GM23248 (cell line): ENCODE results near the gene SGPL1. TPM values are rescaled to one million over a fixed set of nuclear protein-coding genes. Genes with fewer than 3 reads are reported as not detected.

ENCODE experiments used
- DNase-seq: peaks from one replicate; pipeline ENCODE4 v3.0.0-alpha.2; 2015
- H2AFZ ChIP-seq: fragments of 200-600 bp; sonication (generic); 2 replicates; pipeline ENCODE4 v1.6.1; 2016; ENCODE audit warnings: antibody characterized with exemption
- H3F3A ChIP-seq: fragments of 200-600 bp; sonication (generic); 2 replicates; pipeline ENCODE4 v1.6.1; 2016; ENCODE audit warnings: mild to moderate bottlenecking, antibody characterized with exemption, mixed run types; ENCODE audit not compliant: insufficient read depth
- H3K27ac ChIP-seq: fragments of 200-600 bp; sonication (generic); 2 replicates; pipeline ENCODE4 v1.5.1; 2016; ENCODE audit warnings: mild to moderate bottlenecking
- H3K27me3 ChIP-seq: fragments of 200-600 bp; sonication (generic); replicated peaks from 2 replicates; pipeline ENCODE4 v1.6.1; 2016; ENCODE audit warnings: mild to moderate bottlenecking; ENCODE audit not compliant: insufficient read depth
- H3K36me3 ChIP-seq: fragments of 200-600 bp; sonication (generic); 2 replicates; pipeline ENCODE4 v1.6.1; 2016; ENCODE audit warnings: low read depth, mild to moderate bottlenecking
- H3K4me1 ChIP-seq: fragments of 200-600 bp; sonication (generic); 2 replicates; pipeline ENCODE4 v1.6.1; 2016; ENCODE audit warnings: mild to moderate bottlenecking; ENCODE audit not compliant: insufficient read depth
- H3K4me2 ChIP-seq: fragments of 200-600 bp; sonication (generic); one replicate; pipeline ENCODE4 v1.6.1; 2016; ENCODE audit warnings: mild to moderate bottlenecking; ENCODE audit not compliant: unreplicated experiment
- H3K4me3 ChIP-seq: fragments of 200-600 bp; sonication (generic); 2 replicates; pipeline ENCODE4 v1.5.1; 2016; ENCODE audit warnings: mild to moderate bottlenecking
- H3K79me2 ChIP-seq: fragments of 200-600 bp; sonication (generic); 2 replicates; pipeline ENCODE4 v1.6.1; 2016; ENCODE audit warnings: mild to moderate bottlenecking; ENCODE audit not compliant: insufficient read depth
- H3K9ac ChIP-seq: fragments of 200-600 bp; sonication (generic); 2 replicates; pipeline ENCODE4 v1.6.1; 2016; ENCODE audit warnings: mild to moderate bottlenecking
- H3K9me2 ChIP-seq: fragments of 200-600 bp; sonication (generic); 2 replicates; pipeline ENCODE4 v1.6.1; 2016; ENCODE audit warnings: mixed run types, mild to moderate bottlenecking, moderate library complexity; ENCODE audit not compliant: insufficient read depth
- H3K9me3 ChIP-seq: fragments of 200-600 bp; sonication (generic); one replicate; pipeline ENCODE4 v1.6.1; 2017; ENCODE audit warnings: low read depth
- H4K20me1 ChIP-seq: fragments of 200-600 bp; sonication (generic); 2 replicates; pipeline ENCODE4 v1.6.0; 2016; ENCODE audit not compliant: insufficient read depth
- EZH2 ChIP-seq: fragments of 200-600 bp; sonication (generic); IDR thresholded peaks from 2 replicates; pipeline ENCODE4 v1.6.1; 2018; ENCODE audit warnings: antibody characterized with exemption, mild to moderate bottlenecking; ENCODE audit not compliant: insufficient read depth, poor library complexity, severe bottlenecking
- EZH2phosphoT487 ChIP-seq: fragments of 200-600 bp; sonication (generic); IDR thresholded peaks from 2 replicates; pipeline ENCODE4 v1.6.1; 2018; ENCODE audit warnings: antibody characterized with exemption, moderate library complexity, mild to moderate bottlenecking, low read depth; ENCODE audit not compliant: insufficient read depth
- WGBS, 2 experiments: methylation state at CpG; one replicate each; pipeline ENCODE4 v1.1.6; 2015 to 2017; ENCODE audit warnings: low lambda C conversion rate in 2 of 2, low coverage in 1 of 2; ENCODE audit errors: missing lambda C conversion rate in 2 of 2; 5-methylcytosine and 5-hydroxymethylcytosine counted together
- in situ Hi-C: fragments of 300-500 bp; cut with MboI; formaldehyde crosslinking; loops from 2 replicates; pipeline ENCODE4 v1.15.0; 2020
- polyA plus RNA-seq: library from polyadenylated mRNA; unstranded; fragments of >200 nt; fragmentation: Nextera tagmentation; extraction: Ambion mirVana; gene quantifications from 2 replicates; pipeline ENCODE4 v1.2.1, GENCODE V29; 2016
- total RNA-seq: library from RNA; depleted of rRNA; stranded (reverse); fragments of >200 nt; shearing (Covaris generic); gene quantifications from 2 replicates; pipeline ENCODE4 v1.2.3, GENCODE V29; 2014

Gene SGPL1
- total and polyA plus RNA-seq, 2 experiments from 2014 or later = 18.2 to 27.5 TPM

DNA sequence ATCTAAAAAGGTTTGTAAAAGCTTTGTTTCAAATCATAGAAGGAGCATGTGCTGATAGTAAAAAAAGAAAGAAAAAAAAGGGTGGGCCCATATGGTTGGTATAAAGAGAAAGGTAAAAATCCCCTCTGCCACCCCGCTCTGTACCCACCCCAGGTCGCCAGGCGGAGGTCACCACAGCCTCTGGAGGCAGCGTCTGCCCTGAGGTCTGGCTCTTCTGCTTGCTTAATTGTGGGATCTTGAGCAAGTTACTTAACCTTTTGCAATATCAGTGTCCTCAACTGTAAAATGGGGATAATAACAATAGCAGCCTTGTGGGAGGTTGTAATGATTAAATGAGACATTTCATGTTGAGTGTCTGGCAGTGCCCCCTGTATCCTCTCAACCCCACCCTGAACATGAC, 83.3 kb downstream of the SGPL1 start:
- Histone ChIP-seq H3K4me1 (no peaks in the 10 kb centered on the region), H3K79me2 (no peaks in the 10 kb centered on the region), H3K27me3 (0 out of 2 replicates have a peak, but pooled peaks cover 5% of the 10 kb centered on the region), H3K9ac (no peak overlapping the region), H3F3A (no peaks in the 10 kb centered on the region), H4K20me1 (no peaks in the 10 kb centered on the region), H3K9me3 (no peaks in the 10 kb centered on the region), H3K36me3 (no peaks in the 10 kb centered on the region), H3K9me2 (no peaks in the 10 kb centered on the region), H3K4me3 (no peak overlapping the region), H3K27ac (no peak overlapping the region), H2AFZ (no peak overlapping the region), H3K4me2 (no peak overlapping the region)
- WGBS, 2 experiments = 77 to 89% methylated on average over 4 of the region's 4 CpGs
- in situ Hi-C loops = no loop called here
- no peak for DNase-seq
- TF ChIP-seq EZH2phosphoT487 (no peak), EZH2 (no peak)

DNA sequence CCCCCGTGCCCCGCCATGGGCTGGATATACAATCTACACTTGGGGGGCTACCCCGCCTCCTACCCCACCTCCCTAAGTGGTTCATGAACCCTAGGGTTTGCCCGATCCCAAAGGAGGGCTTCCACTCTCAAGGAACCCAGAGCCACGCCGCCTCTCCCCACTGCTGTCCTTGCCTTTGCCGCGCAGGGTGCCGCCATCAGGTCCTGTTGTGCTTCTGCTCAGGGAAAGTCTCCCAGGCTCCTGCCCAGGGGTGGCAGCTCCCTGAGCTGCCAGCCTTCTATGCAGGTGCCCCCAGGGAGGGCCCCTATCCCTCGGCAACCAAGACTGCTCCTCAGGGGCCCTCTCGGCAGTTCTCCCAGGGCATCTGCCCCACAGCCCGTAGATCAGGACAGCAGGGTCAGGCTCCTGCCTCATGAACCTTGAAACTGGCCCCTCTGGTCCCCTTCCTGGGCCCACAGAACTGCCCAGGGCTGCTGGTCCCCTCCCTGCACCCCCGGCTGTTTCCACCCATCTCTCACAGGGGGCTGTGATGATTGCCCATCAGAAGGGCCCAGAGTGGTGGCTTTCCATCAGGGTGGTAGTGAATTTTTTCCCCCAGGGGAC, 85.6 kb downstream of the SGPL1 start:
- no peaks in the 10 kb centered on the region for H4K20me1 ChIP-seq
- no peaks in the 10 kb centered on the region for H3K79me2 ChIP-seq
- 77 to 82% methylated on average over 13 of the region's 13 CpGs for WGBS, 2 experiments
- H3K4me3 ChIP-seq = no peak overlapping the region
- H3K9me3 ChIP-seq = no peaks in the 10 kb centered on the region
- H3F3A ChIP-seq = no peaks in the 10 kb centered on the region
- no peak overlapping the region for H3K4me2 ChIP-seq
- DNase-seq = no peak
- no peaks in the 10 kb centered on the region for H3K27me3 ChIP-seq
- no peaks in the 10 kb centered on the region for H3K9me2 ChIP-seq
- no peak overlapping the region for H3K27ac ChIP-seq
- in situ Hi-C loops = no loop called here
- H3K36me3 ChIP-seq = no peaks in the 10 kb centered on the region
- no peak overlapping the region for H2AFZ ChIP-seq
- no peaks in the 10 kb centered on the region for H3K4me1 ChIP-seq
- no peak overlapping the region for H3K9ac ChIP-seq
- TF ChIP-seq EZH2phosphoT487 (no peak), EZH2 (no peak)

DNA sequence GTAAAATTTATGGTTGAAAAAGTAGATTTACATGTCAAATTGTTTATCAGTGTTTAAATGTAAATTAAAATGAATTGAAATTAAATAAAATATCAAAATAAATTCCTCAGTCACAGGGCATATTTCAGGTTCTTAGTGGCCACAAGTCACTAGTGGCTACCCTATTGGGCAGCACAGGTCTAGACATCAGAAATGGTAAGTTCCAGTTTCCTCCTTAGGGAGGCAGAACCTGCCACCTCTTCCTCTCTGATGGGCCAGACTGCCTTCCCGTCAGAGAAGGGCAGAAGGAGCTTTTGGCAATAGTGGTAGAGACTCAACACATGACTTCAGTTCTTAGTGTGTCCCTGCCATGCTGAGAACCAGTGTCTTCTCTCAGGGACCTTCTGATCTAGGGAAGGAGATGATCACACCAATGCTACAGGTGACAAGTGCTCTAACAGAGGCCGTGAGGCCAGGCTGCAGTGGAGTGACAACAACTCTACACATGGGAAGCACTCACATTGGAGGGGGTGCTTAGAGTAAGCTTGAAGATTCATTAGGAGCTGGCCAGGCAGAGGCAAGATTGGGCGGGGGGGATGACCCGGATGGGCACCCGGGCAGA, 87.0 kb downstream of the SGPL1 start:
- no peak overlapping the region for H3K4me3 ChIP-seq
- no peak overlapping the region for H3K9ac ChIP-seq
- H3K4me2 ChIP-seq = no peak overlapping the region
- no peaks in the 10 kb centered on the region for H3K9me3 ChIP-seq
- no peak for TF ChIP-seq EZH2phosphoT487
- no peak for TF ChIP-seq EZH2
- no peaks in the 10 kb centered on the region for H3K36me3 ChIP-seq
- H3K27ac ChIP-seq = no peak overlapping the region
- 68 to 70% methylated on average over 5 of the region's 5 CpGs for WGBS, 2 experiments
- H3K9me2 ChIP-seq = no peaks in the 10 kb centered on the region
- no peaks in the 10 kb centered on the region for H3F3A ChIP-seq
- H3K27me3 ChIP-seq = no peaks in the 10 kb centered on the region; the same call in 1 of the 2 replicates
- no peak for DNase-seq
- no peaks in the 10 kb centered on the region for H4K20me1 ChIP-seq
- H3K4me1 ChIP-seq = no peaks in the 10 kb centered on the region
- no peaks in the 10 kb centered on the region for H3K79me2 ChIP-seq
- no peak overlapping the region for H2AFZ ChIP-seq
- in situ Hi-C loops = no loop called here

DNA sequence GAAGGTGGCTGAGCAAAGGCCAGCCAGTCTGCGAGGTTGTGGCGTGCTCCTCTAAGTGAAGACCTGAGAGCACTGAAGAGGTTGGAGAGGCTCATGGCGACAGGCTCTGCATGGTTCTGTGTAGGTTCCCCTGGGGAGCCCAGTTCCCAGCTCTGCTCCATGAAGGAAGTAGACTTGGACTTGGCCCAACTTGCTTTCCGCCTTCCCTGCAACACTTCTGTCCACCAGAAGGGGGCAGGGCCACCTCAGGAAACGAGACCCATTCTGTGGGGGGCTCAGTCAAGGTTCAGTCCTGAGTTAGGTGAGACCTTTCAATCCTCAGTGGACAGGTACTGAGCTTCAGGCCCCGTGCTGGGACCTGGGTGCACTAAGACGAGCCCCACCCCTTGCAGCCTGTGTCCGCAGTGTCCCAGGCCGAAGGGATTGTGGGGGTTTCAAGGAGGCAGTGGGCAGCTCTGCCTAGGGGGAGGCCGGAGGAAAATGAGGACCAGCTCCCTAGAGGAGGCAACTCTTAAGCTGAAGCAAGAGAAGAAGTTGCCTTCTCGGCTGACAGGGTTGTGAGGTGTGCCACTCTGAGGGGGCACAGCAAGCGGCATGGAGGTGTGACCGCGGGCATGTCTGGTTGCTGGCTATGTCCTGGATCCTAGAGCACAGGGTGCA, 87.6 kb downstream of the SGPL1 start:
- Histone ChIP-seq H3K9ac (no peak overlapping the region), H4K20me1 (no peaks in the 10 kb centered on the region), H3K79me2 (no peaks in the 10 kb centered on the region), H3K4me2 (no peak overlapping the region), H3K27me3 (no peaks in the 10 kb centered on the region; the same call in 1 of the 2 replicates), H3K9me3 (no peaks in the 10 kb centered on the region), H3K4me1 (no peaks in the 10 kb centered on the region), H3K4me3 (no peak overlapping the region), H3K9me2 (no peaks in the 10 kb centered on the region), H2AFZ (no peak overlapping the region), H3K27ac (no peak overlapping the region), H3K36me3 (no peaks in the 10 kb centered on the region), H3F3A (no peaks in the 10 kb centered on the region)
- 50% methylated on average over 14 of the region's 14 CpGs for WGBS, 2 experiments
- DNase-seq = peak; percentile 76
- TF ChIP-seq EZH2 (no peak), EZH2phosphoT487 (no peak)
- in situ Hi-C loops = no loop called here
